Suprapubic skin (tissue), 4 donors: ENCODE data around the gene EVPL. TPM values are rescaled to one million over a fixed set of nuclear protein-coding genes. Genes with fewer than 3 reads are reported as not detected.
A peak's percentile ranks its signal among the peaks of the same experiment; 100 is the strongest.
"Not testable (repeated sequence)": the region's sequence is repeated elsewhere in the genome, so short reads cannot be mapped to it uniquely, and the experiment has no call there.

Experiments used
- DNase-seq, 2 donors: peaks; one replicate each; pipeline ENCODE4 v3.0.0-alpha.2; 2019; ENCODE audit warnings: low spot score in 2 of 2
- H3K27ac ChIP-seq: fragments of 200-600 bp; sonication (generic); one replicate; pipeline ENCODE4 v1.5.1; 2019
- H3K27me3 ChIP-seq: fragments of 200-600 bp; sonication (generic); one replicate; pipeline ENCODE4 v1.5.1; 2019
- H3K36me3 ChIP-seq: fragments of 200-600 bp; sonication (generic); one replicate; pipeline ENCODE4 v1.5.1; 2019
- H3K4me1 ChIP-seq: fragments of 200-600 bp; sonication (generic); one replicate; pipeline ENCODE4 v1.5.1; 2019
- H3K4me3 ChIP-seq: fragments of 200-600 bp; sonication (generic); one replicate; pipeline ENCODE4 v1.5.1; 2019; ENCODE audit warnings: mild to moderate bottlenecking
- H3K9me3 ChIP-seq: fragments of 200-600 bp; sonication (generic); one replicate; pipeline ENCODE4 v1.5.1; 2019
- EP300 ChIP-seq: sonication (generic); formaldehyde crosslinking; IDR thresholded peaks from one replicate; pipeline ENCODE4 v1.6.1; 2017; ENCODE audit warnings: antibody characterized with exemption
- POLR2A ChIP-seq, 2 donors: fragments of 450-650 bp; IDR thresholded peaks; one replicate each; pipeline ENCODE4 v1.6.1; 2017; ENCODE audit warnings: antibody characterized with exemption in 2 of 2, mild to moderate bottlenecking in 2 of 2, moderate library complexity in 2 of 2
- POLR2AphosphoS5 ChIP-seq, 3 donors: sonication (generic); formaldehyde crosslinking; IDR thresholded peaks; one replicate each; pipeline ENCODE4 v1.6.1; 2017; ENCODE audit warnings: antibody characterized with exemption in 3 of 3
- WGBS: methylation state at CpG from one replicate; pipeline ENCODE4 v1.1.5; 2018; 5-methylcytosine and 5-hydroxymethylcytosine counted together
- total RNA-seq, 4 donors: library from RNA; depleted of rRNA; stranded (reverse); fragments of >200 nt; gene quantifications; one replicate each; pipeline ENCODE4 v1.1.0, GENCODE V29; 2016
- TF ChIP-seq, protein P1 (sequence below), 2 donors: fragments of 200-600 bp in 1 of 2; fragments of 450-650 bp in 1 of 2; sonication (generic) in 1 of 2; IDR thresholded peaks; one replicate each; pipeline ENCODE4 v1.5.1; 2016 to 2019; ENCODE audit warnings: antibody characterized with exemption in 2 of 2, mild to moderate bottlenecking in 1 of 2, moderate library complexity in 1 of 2

The EVPL gene
- total RNA-seq, 4 donors from 2014 or later: 218 to 425 (median 274) TPM

DNA sequence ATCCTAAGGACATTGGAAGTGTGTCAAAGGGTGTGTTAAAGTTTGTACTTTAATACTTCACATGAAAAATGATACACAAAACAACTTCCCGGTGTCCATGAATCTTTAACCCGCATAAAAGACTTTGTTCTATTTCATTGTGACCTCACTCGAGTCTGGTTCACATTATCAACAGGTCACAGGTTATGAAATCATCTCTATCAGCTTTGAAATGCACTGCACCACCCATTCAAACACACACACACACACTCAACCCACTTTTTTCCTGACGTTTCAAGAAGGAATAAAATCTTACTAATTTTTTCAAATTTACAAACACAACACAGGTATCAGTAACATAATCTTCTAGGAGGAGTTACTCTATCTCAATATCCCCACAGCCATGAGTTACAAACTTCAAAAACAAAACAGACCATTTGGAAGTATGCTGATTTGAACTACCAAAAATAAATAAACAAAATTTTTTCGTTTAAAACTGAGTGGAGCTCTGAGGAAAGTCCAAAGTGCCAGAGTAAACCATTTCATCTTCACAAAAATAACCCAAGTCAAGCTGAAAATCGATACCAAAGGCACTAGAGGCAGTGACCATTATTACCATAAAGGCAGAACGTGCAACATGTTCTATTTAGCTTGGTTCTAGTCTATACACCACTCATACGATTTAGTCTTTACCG is 50.8 kb downstream of the EVPL start:
- WGBS: 37% methylated on average over 9 of the region's 9 CpGs
- no peaks in the 10 kb centered on the region for H3K27me3 ChIP-seq
- peak overlapping the region; percentile 82 for H3K4me3 ChIP-seq
- peaks cover 18% of the 10 kb centered on the region for H3K36me3 ChIP-seq
- no peak for DNase-seq
- no peak for TF ChIP-seq EP300
- no peak for TF ChIP-seq POLR2AphosphoS5 (IDR thresholded peaks at IDR 0.05)
- TF ChIP-seq POLR2A (IDR thresholded peaks at IDR 0.05): no peak
- TF ChIP-seq, protein P1, sequence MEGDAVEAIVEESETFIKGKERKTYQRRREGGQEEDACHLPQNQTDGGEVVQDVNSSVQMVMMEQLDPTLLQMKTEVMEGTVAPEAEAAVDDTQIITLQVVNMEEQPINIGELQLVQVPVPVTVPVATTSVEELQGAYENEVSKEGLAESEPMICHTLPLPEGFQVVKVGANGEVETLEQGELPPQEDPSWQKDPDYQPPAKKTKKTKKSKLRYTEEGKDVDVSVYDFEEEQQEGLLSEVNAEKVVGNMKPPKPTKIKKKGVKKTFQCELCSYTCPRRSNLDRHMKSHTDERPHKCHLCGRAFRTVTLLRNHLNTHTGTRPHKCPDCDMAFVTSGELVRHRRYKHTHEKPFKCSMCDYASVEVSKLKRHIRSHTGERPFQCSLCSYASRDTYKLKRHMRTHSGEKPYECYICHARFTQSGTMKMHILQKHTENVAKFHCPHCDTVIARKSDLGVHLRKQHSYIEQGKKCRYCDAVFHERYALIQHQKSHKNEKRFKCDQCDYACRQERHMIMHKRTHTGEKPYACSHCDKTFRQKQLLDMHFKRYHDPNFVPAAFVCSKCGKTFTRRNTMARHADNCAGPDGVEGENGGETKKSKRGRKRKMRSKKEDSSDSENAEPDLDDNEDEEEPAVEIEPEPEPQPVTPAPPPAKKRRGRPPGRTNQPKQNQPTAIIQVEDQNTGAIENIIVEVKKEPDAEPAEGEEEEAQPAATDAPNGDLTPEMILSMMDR (IDR thresholded peaks at IDR 0.05): no peak
- no peaks in the 10 kb centered on the region for H3K9me3 ChIP-seq
- H3K27ac ChIP-seq: peak overlapping the region; percentile 35
- peaks cover 49% of the 10 kb centered on the region for H3K4me1 ChIP-seq

- 29% methylated on average over 5 of the region's 5 CpGs for WGBS
- peak overlapping the region; percentile 82 for H3K4me3 ChIP-seq
- peaks cover 45% of the 10 kb centered on the region for H3K4me1 ChIP-seq
- DNase-seq: no peak
- H3K27me3 ChIP-seq: no peaks in the 10 kb centered on the region
- H3K27ac ChIP-seq: peak overlapping the region; percentile 35
- TF ChIP-seq POLR2A (IDR thresholded peaks at IDR 0.05): no peak
- no peak for TF ChIP-seq POLR2AphosphoS5 (IDR thresholded peaks at IDR 0.05)
- no peak for TF ChIP-seq EP300
- H3K36me3 ChIP-seq: peaks cover 18% of the 10 kb centered on the region
- no peaks in the 10 kb centered on the region for H3K9me3 ChIP-seq
Measured at GRCh38 chr17:75975757-75976174, 51.3 kb downstream of the EVPL start.

- 92% methylated on average over 6 of the region's 6 CpGs for WGBS
Measured at GRCh38 chr17:75975187-75975586, 51.9 kb downstream of the EVPL start.

DNA sequence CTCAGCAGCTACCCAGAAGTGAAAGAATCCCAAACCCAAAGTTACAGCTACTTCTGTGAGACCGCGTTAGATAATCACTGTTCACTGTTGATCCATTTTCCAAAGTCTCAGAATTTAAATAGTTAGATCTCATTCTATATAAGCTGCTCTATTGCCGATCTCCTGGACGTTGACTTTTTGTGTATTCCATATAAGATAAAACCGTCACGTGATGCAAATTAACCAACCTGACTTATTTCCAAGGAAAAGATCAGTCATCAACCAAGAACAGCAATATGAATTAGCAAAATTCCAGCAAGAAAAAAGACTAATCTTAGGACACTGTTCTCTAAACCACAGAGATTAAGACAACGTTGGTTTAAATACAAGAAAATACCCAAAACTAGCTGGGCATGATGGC is 56.5 kb downstream of the EVPL start:
- H3K9me3 ChIP-seq: no peaks in the 10 kb centered on the region
- TF ChIP-seq EP300 (no peak), POLR2AphosphoS5 (IDR thresholded peaks at IDR 0.05) (no peak), POLR2A (IDR thresholded peaks at IDR 0.05) (no peak)
- TF ChIP-seq, protein P1 (IDR thresholded peaks at IDR 0.05): no peak
- 89% methylated on average over 7 of the region's 7 CpGs for WGBS
- H3K36me3 ChIP-seq: peaks cover 27% of the 10 kb centered on the region
- H3K27ac ChIP-seq: peak overlapping the region; percentile 45
- no peak for DNase-seq
- H3K27me3 ChIP-seq: no peaks in the 10 kb centered on the region
- H3K4me3 ChIP-seq: no peak overlapping the region
- peaks cover 13% of the 10 kb centered on the region for H3K4me1 ChIP-seq

More at GRCh38 chr17:75975187-75975586, 51.9 kb downstream of the EVPL start:
- H3K27me3 ChIP-seq, H3K4me3 ChIP-seq, H3K27ac ChIP-seq, H3K9me3 ChIP-seq: not testable (repeated sequence)
- DNase-seq: peak in 1 of 2 donors; percentile 3
- H3K36me3 ChIP-seq: peaks cover 18% of the 10 kb centered on the region
- H3K4me1 ChIP-seq: peaks cover 45% of the 10 kb centered on the region

GRCh38 chr17:75970011-75970523 is 57.0 kb downstream of the EVPL start:
- Histone ChIP-seq H3K27me3 (no peaks in the 10 kb centered on the region), H3K27ac (peak overlapping the region; percentile 45), H3K36me3 (peaks cover 27% of the 10 kb centered on the region), H3K4me1 (peaks cover 11% of the 10 kb centered on the region), H3K4me3 (no peak overlapping the region), H3K9me3 (no peaks in the 10 kb centered on the region)
- no peak for TF ChIP-seq POLR2A (IDR thresholded peaks at IDR 0.05)
- DNase-seq: no peak
- WGBS: 53% methylated on average over 4 of the region's 4 CpGs

DNA sequence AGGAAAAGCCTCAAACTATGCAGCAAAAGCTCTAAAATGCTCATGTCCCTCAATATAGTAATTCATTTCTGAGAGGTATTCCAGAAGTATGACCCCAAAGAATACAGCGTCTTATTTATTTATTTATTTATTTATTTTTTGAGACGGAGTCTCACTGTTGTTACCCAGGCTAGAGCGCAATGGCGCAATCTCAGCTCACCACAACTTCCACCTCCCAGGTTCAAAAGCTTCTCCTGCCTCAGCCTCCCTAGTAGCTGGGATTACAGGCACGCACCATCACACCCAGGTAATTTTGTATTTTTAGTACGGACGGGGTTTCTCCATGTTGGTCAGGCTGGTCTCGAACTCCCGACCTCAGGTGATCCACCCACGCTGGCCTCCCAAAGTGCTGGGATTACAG is 58.1 kb downstream of the EVPL start:
- H3K4me3 ChIP-seq, H3K27ac ChIP-seq, DNase-seq, H3K9me3 ChIP-seq, H3K27me3 ChIP-seq: not testable (repeated sequence)
- Histone ChIP-seq H3K36me3 (peaks cover 27% of the 10 kb centered on the region), H3K4me1 (peaks cover 11% of the 10 kb centered on the region)
- WGBS: 89% methylated on average over 10 of the region's 10 CpGs

GRCh38 chr17:75965468-75965867 is 61.6 kb downstream of the EVPL start:
- TF ChIP-seq EP300 (no peak), POLR2AphosphoS5 (IDR thresholded peaks at IDR 0.05) (no peak), POLR2A (IDR thresholded peaks at IDR 0.05) (no peak)
- TF ChIP-seq, protein P1 (IDR thresholded peaks at IDR 0.05): no peak
- Histone ChIP-seq H3K36me3 (peaks cover 9% of the 10 kb centered on the region), H3K27me3 (no peaks in the 10 kb centered on the region), H3K27ac (no peak overlapping the region), H3K9me3 (no peaks in the 10 kb centered on the region), H3K4me1 (peaks cover 12% of the 10 kb centered on the region), H3K4me3 (no peak overlapping the region)
- DNase-seq: no peak
- WGBS: 66% methylated on average over 6 of the region's 6 CpGs
